ENCODE data around the gene CACNG4.

CACNG4 gene

DNA sequence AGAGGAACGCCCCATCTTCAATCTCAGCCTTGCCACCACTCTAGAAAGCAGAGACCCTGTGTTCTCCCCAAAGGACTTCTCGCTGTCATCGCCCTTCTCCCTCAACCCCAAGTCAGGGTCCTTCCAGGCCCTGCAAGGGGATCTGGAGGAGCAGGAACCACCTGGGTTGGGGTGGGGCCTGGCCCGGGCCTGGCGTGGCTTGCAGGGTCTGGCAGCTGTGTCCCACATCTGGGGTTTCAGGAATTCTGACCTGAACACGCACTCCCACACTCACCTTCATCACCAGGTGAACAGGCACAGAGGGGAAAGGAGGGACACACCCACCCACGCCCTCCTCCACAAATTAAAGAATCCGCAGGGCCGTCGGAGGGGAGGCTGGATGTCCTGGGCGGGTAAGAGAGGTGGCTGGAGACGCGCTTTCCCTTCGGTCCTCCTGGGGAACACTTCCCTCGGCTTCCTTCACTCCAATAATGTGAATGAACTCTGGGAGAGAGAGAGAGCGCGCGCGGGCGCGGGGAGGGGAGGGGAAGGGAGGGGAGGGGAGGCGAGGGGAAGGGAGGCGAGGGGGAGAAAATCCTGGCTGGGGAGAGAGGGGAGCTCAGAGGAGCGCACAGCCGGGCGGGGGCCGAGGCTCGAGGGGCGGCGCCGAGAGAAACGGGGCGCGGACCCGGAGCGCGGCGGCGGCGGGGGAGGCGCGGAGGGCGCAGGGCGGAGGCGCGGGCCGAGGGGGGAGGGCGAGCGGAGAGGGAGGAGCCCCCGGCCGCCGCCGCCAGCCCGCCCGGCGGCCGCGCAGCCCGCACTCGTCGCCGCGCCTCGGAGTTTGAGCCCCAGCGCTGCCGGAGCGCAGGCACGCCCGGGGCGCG is at the start of gene CACNG4:
Gene CACNG4 (plus strand): TSS at position 799 of the 863 bp plus-strand sequence. CDS start 205 bp downstream, outside the sequence.
- H3K27ac ChIP-seq, result peak within 1 kb of the TSS; percentile 58
- TF ChIP-seq, protein P1, sequence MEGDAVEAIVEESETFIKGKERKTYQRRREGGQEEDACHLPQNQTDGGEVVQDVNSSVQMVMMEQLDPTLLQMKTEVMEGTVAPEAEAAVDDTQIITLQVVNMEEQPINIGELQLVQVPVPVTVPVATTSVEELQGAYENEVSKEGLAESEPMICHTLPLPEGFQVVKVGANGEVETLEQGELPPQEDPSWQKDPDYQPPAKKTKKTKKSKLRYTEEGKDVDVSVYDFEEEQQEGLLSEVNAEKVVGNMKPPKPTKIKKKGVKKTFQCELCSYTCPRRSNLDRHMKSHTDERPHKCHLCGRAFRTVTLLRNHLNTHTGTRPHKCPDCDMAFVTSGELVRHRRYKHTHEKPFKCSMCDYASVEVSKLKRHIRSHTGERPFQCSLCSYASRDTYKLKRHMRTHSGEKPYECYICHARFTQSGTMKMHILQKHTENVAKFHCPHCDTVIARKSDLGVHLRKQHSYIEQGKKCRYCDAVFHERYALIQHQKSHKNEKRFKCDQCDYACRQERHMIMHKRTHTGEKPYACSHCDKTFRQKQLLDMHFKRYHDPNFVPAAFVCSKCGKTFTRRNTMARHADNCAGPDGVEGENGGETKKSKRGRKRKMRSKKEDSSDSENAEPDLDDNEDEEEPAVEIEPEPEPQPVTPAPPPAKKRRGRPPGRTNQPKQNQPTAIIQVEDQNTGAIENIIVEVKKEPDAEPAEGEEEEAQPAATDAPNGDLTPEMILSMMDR (conservative IDR thresholded peaks at IDR 0.05), result no peak

DNA sequence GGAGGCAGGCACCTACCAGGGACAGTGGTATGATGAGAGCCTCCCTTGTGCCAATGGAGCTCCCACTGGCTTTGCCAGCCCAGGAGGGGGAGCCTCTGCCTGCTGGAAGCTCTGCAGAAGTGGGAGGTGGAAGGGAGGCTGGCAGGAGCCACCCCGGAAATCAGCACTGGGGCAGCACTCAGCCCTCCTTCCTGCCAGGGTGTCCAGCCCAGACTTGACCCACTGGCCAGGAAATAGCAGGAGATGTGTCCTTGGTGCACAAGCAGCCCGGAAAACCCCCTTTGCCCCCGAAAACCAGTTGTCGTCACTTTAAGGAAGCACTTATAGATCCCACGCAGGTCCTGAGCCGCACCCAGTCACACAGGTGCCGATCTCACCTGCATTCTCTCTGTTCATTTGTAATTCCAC is 49.3 kb upstream of the CACNG4 start:
- TF ChIP-seq, protein P1 (conservative IDR thresholded peaks at IDR 0.05), result peak; percentile 77
- peak overlapping the region; percentile 15; the same call in 1 of the 2 replicates for H3K27ac ChIP-seq

DNA sequence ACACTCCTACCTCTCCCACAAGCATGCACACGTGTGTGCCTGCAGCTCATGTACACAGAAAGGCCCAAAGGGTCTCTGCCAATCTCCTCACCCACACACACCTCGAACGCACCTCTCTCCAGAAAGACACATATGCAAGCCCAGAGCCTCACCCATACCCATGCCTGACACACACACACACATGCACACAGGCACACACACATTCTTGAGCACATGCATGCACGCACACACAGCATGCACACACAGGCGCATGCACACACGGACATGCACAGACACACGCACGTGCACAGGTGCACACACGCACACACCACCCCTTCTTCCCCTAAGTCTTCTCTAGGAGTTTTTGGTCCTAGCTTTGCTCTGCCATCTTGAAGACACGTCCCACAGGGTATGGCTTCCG is 48.7 kb upstream of the CACNG4 start:
- TF ChIP-seq, protein P1 (conservative IDR thresholded peaks at IDR 0.05), result no peak
- H3K27ac ChIP-seq, result peak overlapping the region; percentile 15; the same call in 1 of the 2 replicates

DNA sequence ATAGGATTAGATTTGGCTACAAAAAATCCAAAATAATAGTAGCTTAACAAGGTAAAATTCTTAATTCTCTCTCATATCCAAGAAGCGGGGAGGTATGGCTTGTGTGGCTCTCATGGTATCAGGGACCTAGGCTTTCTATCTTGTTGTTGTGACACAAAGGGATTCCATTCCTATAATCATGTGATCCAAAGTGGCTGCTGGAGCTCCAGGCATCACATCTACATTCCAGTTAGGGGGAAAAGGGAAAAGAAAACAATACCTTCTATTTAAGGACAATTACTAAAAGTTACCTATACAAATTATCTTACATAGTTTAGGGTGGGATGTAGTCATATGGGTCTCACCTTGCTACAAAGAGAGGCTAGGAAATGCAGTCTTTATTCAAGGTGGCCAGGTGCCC is 47.6 kb upstream of the CACNG4 start:
- TF ChIP-seq, protein P1 (conservative IDR thresholded peaks at IDR 0.05), result no peak
- H3K27ac ChIP-seq, result no peak overlapping the region

DNA sequence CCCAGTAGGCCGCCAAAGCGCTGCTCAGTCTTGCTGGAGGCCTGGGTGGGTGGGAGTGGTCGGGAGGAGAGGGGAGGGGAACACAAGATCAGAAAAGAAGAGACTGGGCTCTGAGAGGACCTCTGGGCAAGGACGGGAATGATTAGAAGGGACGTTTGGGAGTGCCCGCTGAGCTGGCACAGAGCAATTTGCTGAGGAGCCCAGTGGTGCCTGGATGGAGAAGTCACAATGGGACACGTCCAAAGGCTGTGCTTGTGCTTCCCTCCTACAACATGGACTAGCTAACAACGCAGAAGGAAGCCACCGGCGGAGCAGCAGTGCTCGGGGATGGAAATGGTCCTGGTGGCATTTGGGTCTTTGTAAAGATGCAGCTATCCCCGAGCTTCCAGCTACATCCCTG is 45.6 kb upstream of the CACNG4 start:
- H3K27ac ChIP-seq, result no peak overlapping the region
- TF ChIP-seq, protein P1 (conservative IDR thresholded peaks at IDR 0.05), result no peak

DNA sequence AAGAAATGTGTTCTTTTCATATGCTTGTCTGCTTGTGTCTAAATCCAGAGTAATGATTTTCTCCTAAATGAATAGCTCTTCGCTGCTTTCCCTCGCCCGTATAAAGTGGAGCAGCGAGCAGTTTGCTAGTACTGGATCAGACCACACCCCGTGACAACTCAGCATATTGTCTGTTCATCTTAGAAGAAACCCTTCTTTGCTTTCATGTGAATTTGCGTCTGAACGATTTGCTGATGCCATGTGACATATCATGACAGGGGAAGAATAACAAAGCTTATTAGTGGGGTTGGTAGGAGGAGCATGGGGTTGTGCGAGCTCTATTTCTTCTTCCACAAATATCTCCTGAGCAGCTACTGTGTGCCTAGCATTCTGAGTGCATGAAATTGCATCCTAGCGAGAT is 44.1 kb upstream of the CACNG4 start:
- no peak overlapping the region for H3K27ac ChIP-seq
- TF ChIP-seq, protein P1 (conservative IDR thresholded peaks at IDR 0.05), result no peak

DNA sequence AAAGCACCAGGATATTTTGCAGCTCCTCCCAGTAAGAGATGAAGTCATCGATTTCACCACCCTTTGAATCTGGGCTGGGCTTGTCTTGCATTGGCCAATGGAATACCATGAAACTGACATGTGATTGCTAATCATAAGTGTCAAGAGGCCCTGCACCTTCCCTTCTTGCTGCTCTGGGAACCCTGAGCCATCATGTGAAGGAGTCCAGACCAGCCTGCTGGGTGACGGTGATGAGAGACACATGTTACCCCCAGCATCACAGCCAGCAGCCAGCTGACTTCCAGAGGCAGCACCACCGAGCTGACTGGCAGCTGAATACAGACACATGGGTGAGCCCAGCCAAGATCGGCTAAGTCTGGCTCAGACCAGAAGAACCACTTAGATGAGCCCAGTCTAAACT is 43.6 kb upstream of the CACNG4 start:
- H3K27ac ChIP-seq, result no peak overlapping the region
- TF ChIP-seq, protein P1 (conservative IDR thresholded peaks at IDR 0.05), result no peak
